WERI-Rb-1 (cell line): ENCODE data around the gene LNP1.

Experiments
- DNase-seq: peaks from one replicate; pipeline ENCODE4 v3.0.0-alpha.2; 2020
- H3K27ac ChIP-seq: fragments of 250-450 bp; sonication (Bioruptor Pico); 2 replicates; pipeline ENCODE4 v1.5.1; 2020; ENCODE audit warnings: mild to moderate bottlenecking, moderate library complexity
- H3K27me3 ChIP-seq: fragments of 250-450 bp; sonication (Bioruptor Pico); 2 replicates; pipeline ENCODE4 v1.5.1; 2021; ENCODE audit warnings: mild to moderate bottlenecking, low read depth, moderate library complexity; ENCODE audit not compliant: insufficient read depth, severe bottlenecking
- H3K36me3 ChIP-seq: fragments of 250-450 bp; sonication (Bioruptor Pico); 2 replicates; pipeline ENCODE4 v1.5.1; 2020; ENCODE audit warnings: mild to moderate bottlenecking, moderate library complexity
- H3K4me3 ChIP-seq: 2 replicates; pipeline ENCODE4 v1.5.1; 2011; ENCODE audit warnings: low read depth, mild to moderate bottlenecking, control low read depth, low read length
- H3K9me3 ChIP-seq: fragments of 250-450 bp; sonication (Bioruptor Pico); 2 replicates; pipeline ENCODE4 v1.5.1; 2021; ENCODE audit warnings: mild to moderate bottlenecking, moderate library complexity; ENCODE audit not compliant: severe bottlenecking
- CTCF ChIP-seq: IDR thresholded peaks from 2 replicates; pipeline ENCODE4 v1.5.1; 2011; ENCODE audit warnings: low read depth, mild to moderate bottlenecking, control low read depth, inconsistent platforms, low read length

The LNP1 gene

GRCh38 chr3:100426067-100426682 is 24.8 kb downstream of the LNP1 start:
- no peak overlapping the region for H3K27ac ChIP-seq
- no peaks in the 10 kb centered on the region for H3K9me3 ChIP-seq
- H3K4me3 ChIP-seq = no peak overlapping the region
- DNase-seq = peak; percentile 24
- TF ChIP-seq CTCF = no peak
- no peaks in the 10 kb centered on the region for H3K36me3 ChIP-seq
- H3K27me3 ChIP-seq = no peaks in the 10 kb centered on the region

GRCh38 chr3:100427699-100428098 is 26.4 kb downstream of the LNP1 start:
- Histone ChIP-seq H3K27ac (no peak overlapping the region), H3K27me3 (no peaks in the 10 kb centered on the region), H3K4me3 (no peak overlapping the region), H3K9me3 (no peaks in the 10 kb centered on the region), H3K36me3 (no peaks in the 10 kb centered on the region)
- no peak for TF ChIP-seq CTCF
- DNase-seq = no peak

GRCh38 chr3:100429187-100429716 is 27.9 kb downstream of the LNP1 start:
- no peak for TF ChIP-seq CTCF
- Histone ChIP-seq H3K9me3 (no peaks in the 10 kb centered on the region), H3K36me3 (no peaks in the 10 kb centered on the region), H3K27me3 (no peaks in the 10 kb centered on the region), H3K27ac (no peak overlapping the region), H3K4me3 (no peak overlapping the region)
- no peak for DNase-seq

GRCh38 chr3:100436951-100437350 is 35.6 kb downstream of the LNP1 start:
- Histone ChIP-seq H3K27ac (no peak overlapping the region), H3K36me3 (no peaks in the 10 kb centered on the region), H3K27me3 (no peaks in the 10 kb centered on the region), H3K9me3 (no peaks in the 10 kb centered on the region), H3K4me3 (no peak overlapping the region)
- no peak for DNase-seq
- no peak for TF ChIP-seq CTCF

- Histone ChIP-seq H3K9me3 (no peaks in the 10 kb centered on the region), H3K36me3 (no peaks in the 10 kb centered on the region), H3K27me3 (no peaks in the 10 kb centered on the region), H3K4me3 (no peak overlapping the region), H3K27ac (peak overlapping the region; percentile 32; the same call in 1 of the 2 replicates)
- no peak for TF ChIP-seq CTCF
- no peak for DNase-seq
Observed at GRCh38 chr3:100437721-100438622, 36.6 kb downstream of the LNP1 start.
